ENCODE data around the gene GARNL3.

The GARNL3 gene

DNA sequence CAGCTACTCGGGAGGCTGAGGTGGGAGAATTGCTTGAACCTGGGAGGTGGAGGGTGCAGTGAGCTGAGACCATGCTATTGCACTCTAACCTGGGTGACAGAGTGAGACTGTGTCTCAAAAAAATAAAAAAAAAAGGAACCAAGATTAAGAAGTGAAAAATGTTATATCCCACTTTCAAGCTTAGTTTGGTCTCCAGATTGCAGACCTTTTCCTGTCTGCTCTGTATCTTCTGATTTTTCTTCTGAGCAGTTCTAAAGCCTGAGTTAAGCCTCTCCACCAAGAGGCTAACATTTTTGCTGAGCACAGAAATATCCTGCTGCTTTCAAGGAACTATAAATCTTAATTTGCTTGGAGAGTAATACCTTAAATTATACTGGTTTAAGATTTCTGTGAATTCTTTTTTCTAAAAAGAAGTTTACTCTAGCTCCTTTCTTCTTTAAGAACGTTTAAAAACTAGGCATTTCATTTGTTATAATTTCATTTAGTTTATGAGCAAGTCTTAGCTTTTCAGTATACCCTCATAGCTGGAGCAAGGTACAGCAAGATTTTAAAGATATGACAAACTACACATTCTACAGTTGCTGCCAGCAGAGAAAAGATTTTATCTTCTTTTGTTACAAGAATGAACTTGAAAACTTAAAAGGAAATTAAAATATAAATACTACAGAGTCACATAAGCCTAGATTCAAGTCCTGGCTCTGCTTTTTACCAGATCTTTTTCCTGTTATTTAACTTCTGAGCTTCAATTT lies 55.0 kb downstream of the GARNL3 start:
- ChIA-PET POLR2A (no interaction called here), CTCF (interaction anchor here (1.4 to 1.8 kb wide), 2 partner anchors 11 to 23 kb away, joined by 4 read pairs; no protein-coding TSS in a partner anchor)
- TF ChIP-seq, protein P1, sequence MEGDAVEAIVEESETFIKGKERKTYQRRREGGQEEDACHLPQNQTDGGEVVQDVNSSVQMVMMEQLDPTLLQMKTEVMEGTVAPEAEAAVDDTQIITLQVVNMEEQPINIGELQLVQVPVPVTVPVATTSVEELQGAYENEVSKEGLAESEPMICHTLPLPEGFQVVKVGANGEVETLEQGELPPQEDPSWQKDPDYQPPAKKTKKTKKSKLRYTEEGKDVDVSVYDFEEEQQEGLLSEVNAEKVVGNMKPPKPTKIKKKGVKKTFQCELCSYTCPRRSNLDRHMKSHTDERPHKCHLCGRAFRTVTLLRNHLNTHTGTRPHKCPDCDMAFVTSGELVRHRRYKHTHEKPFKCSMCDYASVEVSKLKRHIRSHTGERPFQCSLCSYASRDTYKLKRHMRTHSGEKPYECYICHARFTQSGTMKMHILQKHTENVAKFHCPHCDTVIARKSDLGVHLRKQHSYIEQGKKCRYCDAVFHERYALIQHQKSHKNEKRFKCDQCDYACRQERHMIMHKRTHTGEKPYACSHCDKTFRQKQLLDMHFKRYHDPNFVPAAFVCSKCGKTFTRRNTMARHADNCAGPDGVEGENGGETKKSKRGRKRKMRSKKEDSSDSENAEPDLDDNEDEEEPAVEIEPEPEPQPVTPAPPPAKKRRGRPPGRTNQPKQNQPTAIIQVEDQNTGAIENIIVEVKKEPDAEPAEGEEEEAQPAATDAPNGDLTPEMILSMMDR (IDR thresholded peaks at IDR 0.05; ENCODE audit: insufficient read depth, low read length, missing control alignments): no peak
- DNase-seq (ENCODE audit: low read depth, low spot score): no peak
- no peak overlapping the region for H3K4me3 ChIP-seq (ENCODE audit: low read depth, low read length)

DNA sequence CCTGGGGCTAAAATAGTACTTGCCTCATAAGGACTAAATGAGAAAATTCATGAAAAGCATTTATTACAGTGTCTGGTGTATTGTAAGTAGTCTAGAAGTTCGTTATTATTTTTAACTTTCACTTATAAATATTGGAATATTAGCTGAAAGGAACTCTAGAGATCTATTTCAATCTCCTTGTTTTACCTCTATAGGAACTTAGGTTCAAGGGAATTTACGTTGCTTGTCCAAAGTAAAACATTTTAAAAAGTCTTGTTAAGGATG lies 55.5 kb downstream of the GARNL3 start:
- POLR2A ChIA-PET: no interaction called here
- CTCF ChIA-PET: interaction anchor here (1.4 kb wide), 1 partner anchor 24 kb away, joined by 4 read pairs; no protein-coding TSS in a partner anchor
- TF ChIP-seq, protein P1 (IDR thresholded peaks at IDR 0.05; ENCODE audit: insufficient read depth, low read length, missing control alignments): no peak

DNA sequence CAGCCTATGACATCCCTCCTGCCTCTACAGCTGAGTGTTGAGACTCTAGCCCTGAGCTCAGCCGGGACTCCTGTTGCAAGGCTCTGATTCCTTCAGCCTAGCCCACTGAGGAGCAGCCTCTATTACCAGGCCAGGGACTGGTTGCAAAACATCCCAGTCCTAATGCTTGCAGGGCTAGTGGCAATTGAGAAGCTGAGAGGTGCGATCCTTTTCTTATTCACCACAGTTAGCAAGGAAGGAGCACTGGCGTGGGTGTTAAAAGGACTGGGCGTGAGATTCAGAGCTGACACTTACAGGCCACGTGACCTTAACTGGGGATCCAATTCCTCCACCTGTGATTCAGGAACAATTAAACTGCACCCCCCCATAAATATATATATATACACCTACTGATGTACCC lies 58.8 kb downstream of the GARNL3 start:
- ChIA-PET POLR2A (no interaction called here), CTCF (interaction anchor here (1.0 kb wide), 1 partner anchor 11 kb away, joined by 3 read pairs; no protein-coding TSS in a partner anchor)
- DNase-seq (ENCODE audit: low read depth, low spot score): no peak
- TF ChIP-seq, protein P1 (IDR thresholded peaks at IDR 0.05; ENCODE audit: insufficient read depth, low read length, missing control alignments): no peak
- H3K4me3 ChIP-seq (ENCODE audit: low read depth, low read length): no peak overlapping the region

More for the DNA sequence above, 55.5 kb downstream of the GARNL3 start:
- no peak for DNase-seq (ENCODE audit: low read depth, low spot score)
- no peak overlapping the region for H3K4me3 ChIP-seq (ENCODE audit: low read depth, low read length)

DNA sequence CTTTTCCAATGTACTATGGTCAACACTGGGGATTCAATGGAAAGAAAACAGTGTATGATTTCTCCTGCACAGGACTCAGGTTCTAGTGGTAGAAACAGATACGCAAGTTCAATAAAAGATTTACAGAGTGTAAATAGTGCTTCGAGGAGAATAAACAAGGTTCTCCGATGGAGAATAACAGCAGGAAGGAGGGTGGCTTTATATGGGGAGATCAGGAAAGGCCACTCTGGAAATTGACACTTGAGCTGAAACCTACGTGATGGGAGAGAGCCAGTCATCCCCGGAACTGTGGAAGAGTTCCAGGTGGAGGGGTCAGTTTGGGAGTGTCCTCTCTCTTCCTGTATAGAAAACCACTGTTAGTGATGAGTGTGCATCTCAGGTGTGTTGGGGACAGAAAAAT lies 65.9 kb downstream of the GARNL3 start:
- TF ChIP-seq, protein P1 (IDR thresholded peaks at IDR 0.05; ENCODE audit: insufficient read depth, low read length, missing control alignments): no peak
- ChIA-PET POLR2A (no interaction called here), CTCF (no interaction called here)
- H3K4me3 ChIP-seq (ENCODE audit: low read depth, low read length): no peak overlapping the region
- no peak for DNase-seq (ENCODE audit: low read depth, low spot score)

DNA sequence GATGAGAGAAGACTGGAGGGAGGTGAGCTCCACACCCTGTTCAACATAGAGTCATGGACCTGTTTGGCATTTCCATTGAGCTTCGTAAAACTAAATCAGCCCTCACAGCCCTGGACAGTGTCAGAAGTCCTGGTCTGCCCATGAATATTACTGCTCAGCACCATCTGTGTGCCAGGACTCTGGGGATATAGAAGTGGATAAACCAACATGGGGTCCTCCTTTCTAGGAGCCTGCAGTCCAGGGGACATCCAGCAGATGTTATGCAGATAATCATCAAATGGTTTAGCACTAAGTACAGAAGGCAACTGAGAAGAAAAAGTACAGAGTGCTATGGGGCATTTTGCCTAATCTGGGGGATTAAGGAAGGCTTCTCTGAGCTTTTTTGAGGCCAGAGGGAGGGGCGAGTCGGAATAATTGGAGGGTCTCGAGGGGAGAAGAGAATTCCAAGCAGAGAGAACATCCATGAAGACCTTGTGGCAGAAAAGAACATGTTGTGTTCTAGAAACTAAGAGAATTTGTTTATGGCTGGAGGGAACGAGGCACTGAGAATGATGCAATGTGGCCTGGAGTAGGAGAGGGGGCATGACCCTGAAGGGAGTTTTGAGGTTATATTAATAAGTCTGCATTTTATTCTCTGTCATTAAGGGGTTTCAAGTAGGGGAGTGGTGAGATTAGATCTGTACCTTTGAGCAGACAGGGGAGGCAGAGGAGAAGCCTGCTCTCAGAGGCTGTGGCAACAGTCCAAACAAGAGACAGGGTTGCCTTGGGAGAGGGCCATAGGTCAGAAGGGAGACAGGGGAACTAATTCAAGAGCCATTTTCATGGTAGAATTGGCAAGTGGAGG lies 68.9 kb downstream of the GARNL3 start:
- POLR2A ChIA-PET: no interaction called here
- TF ChIP-seq, protein P1 (IDR thresholded peaks at IDR 0.05; ENCODE audit: insufficient read depth, low read length, missing control alignments): no peak
- CTCF ChIA-PET: no interaction called here
- no peak overlapping the region for H3K4me3 ChIP-seq (ENCODE audit: low read depth, low read length)
- DNase-seq (ENCODE audit: low read depth, low spot score): no peak

DNA sequence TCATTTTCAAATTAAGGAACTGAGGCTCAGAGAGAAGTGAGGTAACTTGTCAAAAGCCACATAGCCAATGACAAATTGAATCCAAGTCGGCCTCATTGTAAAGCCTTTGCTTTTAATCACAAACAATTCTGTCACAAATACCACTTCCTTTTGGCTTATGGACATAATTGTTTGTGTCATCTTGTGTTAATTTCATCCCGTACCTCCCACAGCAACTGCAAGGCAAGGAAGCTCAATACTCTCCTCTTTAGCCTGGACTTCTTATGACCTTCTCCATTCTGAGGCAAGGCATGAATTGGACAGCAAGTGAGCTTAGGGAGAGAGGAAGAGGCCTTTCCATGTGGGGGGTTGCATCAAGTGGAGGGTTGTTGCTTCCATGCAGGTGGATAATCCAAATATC lies 70.2 kb downstream of the GARNL3 start:
- TF ChIP-seq, protein P1 (IDR thresholded peaks at IDR 0.05; ENCODE audit: insufficient read depth, low read length, missing control alignments): no peak
- CTCF ChIA-PET: interaction anchor here (1.5 kb wide), 1 partner anchor 10 kb away, joined by 3 read pairs; no protein-coding TSS in a partner anchor
- no peak overlapping the region for H3K4me3 ChIP-seq (ENCODE audit: low read depth, low read length)
- POLR2A ChIA-PET: no interaction called here
- DNase-seq (ENCODE audit: low read depth, low spot score): no peak
